Superior temporal gyrus (tissue), 1 donor: Measurements from ENCODE around the gene USP6NL.

ENCODE experiments used
- DNase-seq: peaks from one replicate; pipeline ENCODE4 v3.0.0-alpha.2; 2016; ENCODE audit errors: extremely low spot score

The USP6NL gene

GRCh38 chr10:11551104-11551503 lies 60.3 kb downstream of the USP6NL start:
- DNase-seq: no peak

GRCh38 chr10:11548768-11549099 lies 62.7 kb downstream of the USP6NL start:
- no peak for DNase-seq

GRCh38 chr10:11548065-11548767 lies 63.2 kb downstream of the USP6NL start:
- DNase-seq: no peak

GRCh38 chr10:11546581-11546980 lies 64.9 kb downstream of the USP6NL start:
- no peak for DNase-seq

GRCh38 chr10:11541296-11541695 lies 70.2 kb downstream of the USP6NL start:
- no peak for DNase-seq

- no peak for DNase-seq
These were observed 72.1 kb downstream of the USP6NL start for GRCh38 chr10:11539191-11539868.

- DNase-seq: no peak
These were observed 72.6 kb downstream of the USP6NL start for GRCh38 chr10:11538834-11539190.

- no peak for DNase-seq
These were observed 75.2 kb downstream of the USP6NL start for GRCh38 chr10:11536228-11536627.

GRCh38 chr10:11535346-11535959 lies 76.0 kb downstream of the USP6NL start:
- no peak for DNase-seq

- DNase-seq: no peak
These were observed 78.1 kb downstream of the USP6NL start for GRCh38 chr10:11533328-11533781.

GRCh38 chr10:11532306-11532705 lies 79.1 kb downstream of the USP6NL start:
- DNase-seq: peak; percentile 65

GRCh38 chr10:11530806-11531205 lies 80.6 kb downstream of the USP6NL start:
- DNase-seq: no peak

GRCh38 chr10:11529276-11529903 lies 82.1 kb downstream of the USP6NL start:
- DNase-seq: no peak

GRCh38 chr10:11528286-11528685 lies 83.2 kb downstream of the USP6NL start:
- DNase-seq: no peak

GRCh38 chr10:11527691-11528255 lies 83.7 kb downstream of the USP6NL start:
- DNase-seq: no peak

GRCh38 chr10:11527068-11527467 lies 84.4 kb downstream of the USP6NL start:
- DNase-seq: no peak

GRCh38 chr10:11525503-11525902 lies 85.9 kb downstream of the USP6NL start:
- no peak for DNase-seq

GRCh38 chr10:11522821-11523245 lies 88.6 kb downstream of the USP6NL start:
- no peak for DNase-seq

- no peak for DNase-seq
These were observed 89.6 kb downstream of the USP6NL start for GRCh38 chr10:11521860-11522259.

- DNase-seq: no peak
These were observed 90.6 kb downstream of the USP6NL start for GRCh38 chr10:11520892-11521291.

- no peak for DNase-seq
These were observed 94.3 kb downstream of the USP6NL start for GRCh38 chr10:11517150-11517549.

GRCh38 chr10:11516431-11516746 lies 95.1 kb downstream of the USP6NL start:
- DNase-seq: no peak
